Activated naive CD8-positive, alpha-beta T cell treated with anti-CD3 and anti-CD28 coated beads, Interleukin-2, amount 10 ng/mL, durations not matched to agents 7 days and 5 days (primary cell): ENCODE data around the gene CSDE1. TPM values are rescaled to one million over a fixed set of nuclear protein-coding genes. Genes with fewer than 3 reads are reported as not detected.

ENCODE experiments used
- ATAC-seq: fragments of 150-1000 bp; cut with Tn5 transposase; one replicate; pipeline ENCODE4 v1.10.0; 2021; ENCODE audit warnings: low read depth, moderate library complexity
- POLR2A ChIA-PET: fragments of 350-600 bp; sonication (Branson Sonifier 250); formaldehyde crosslinking; loops from one replicate; lab custom pipeline; 2021; ENCODE audit warnings: antibody characterized with exemption; lab: Charles Lee
- DNase-seq: peaks from one replicate; pipeline ENCODE4 v3.0.0; 2021
- H3K27ac Mint-ChIP-seq: one replicate; pipeline ENCODE4 v1.8.0; 2022; ENCODE audit warnings: mild to moderate bottlenecking, mixed read lengths
- H3K27me3 Mint-ChIP-seq: one replicate; pipeline ENCODE4 v1.8.0; 2022; ENCODE audit warnings: mild to moderate bottlenecking, moderate library complexity, mixed read lengths
- H3K36me3 Mint-ChIP-seq: one replicate; pipeline ENCODE4 v1.8.0; 2021; ENCODE audit warnings: mild to moderate bottlenecking, mixed read lengths
- H3K4me1 Mint-ChIP-seq: one replicate; pipeline ENCODE4 v1.8.0; 2021; ENCODE audit warnings: mixed read lengths
- H3K4me3 Mint-ChIP-seq: one replicate; pipeline ENCODE4 v1.8.0; 2022; ENCODE audit warnings: mild to moderate bottlenecking, moderate library complexity, mixed read lengths
- H3K9me3 Mint-ChIP-seq: one replicate; pipeline ENCODE4 v1.8.0; 2021; ENCODE audit warnings: mixed read lengths
- total RNA-seq, 2 experiments: library from RNA; stranded (reverse); gene quantifications; one replicate each; pipeline ENCODE4 v1.2.3, GENCODE V29; 2021

The CSDE1 gene
- total RNA-seq, 2 experiments from 2014 or later: 401 to 410 TPM

DNA sequence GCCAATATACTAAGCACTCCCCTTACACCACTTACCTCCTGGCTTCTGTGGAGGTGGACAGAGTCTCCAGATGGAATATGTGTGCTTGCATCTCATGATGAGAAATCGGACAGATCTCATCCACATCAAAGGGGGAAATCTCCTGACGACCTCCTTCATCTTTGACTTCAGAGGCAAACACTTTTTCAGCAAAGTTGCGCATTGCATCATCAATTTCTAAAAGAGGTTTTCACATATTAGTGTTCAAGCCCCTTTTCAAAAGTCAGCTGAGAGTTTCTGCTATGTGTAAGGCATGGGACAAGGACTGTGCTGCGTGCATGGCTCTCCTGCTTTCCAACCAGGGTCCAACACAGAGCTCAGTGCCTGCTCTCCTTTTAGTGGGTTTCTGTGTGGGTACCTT is 69.3 kb downstream of the CSDE1 start:
- no peaks in the 10 kb centered on the region for H3K36me3 Mint-ChIP-seq
- H3K4me1 Mint-ChIP-seq: no peaks in the 10 kb centered on the region
- H3K9me3 Mint-ChIP-seq: no peaks in the 10 kb centered on the region
- no peak overlapping the region for H3K27ac Mint-ChIP-seq
- DNase-seq: no peak
- no peak overlapping the region for H3K4me3 Mint-ChIP-seq
- H3K27me3 Mint-ChIP-seq: peaks cover 15% of the 10 kb centered on the region
- POLR2A ChIA-PET: no interaction called here
- ATAC-seq: no peak

- Mint-ChIP-seq H3K36me3 (no peaks in the 10 kb centered on the region), H3K27ac (no peak overlapping the region), H3K4me1 (no peaks in the 10 kb centered on the region), H3K9me3 (no peaks in the 10 kb centered on the region), H3K4me3 (no peak overlapping the region), H3K27me3 (peaks cover 19% of the 10 kb centered on the region)
- ATAC-seq (no peak), DNase-seq (no peak)
- POLR2A ChIA-PET: no interaction called here
These were observed 71.9 kb downstream of the CSDE1 start for GRCh38 chr1:114685851-114686250.

DNA sequence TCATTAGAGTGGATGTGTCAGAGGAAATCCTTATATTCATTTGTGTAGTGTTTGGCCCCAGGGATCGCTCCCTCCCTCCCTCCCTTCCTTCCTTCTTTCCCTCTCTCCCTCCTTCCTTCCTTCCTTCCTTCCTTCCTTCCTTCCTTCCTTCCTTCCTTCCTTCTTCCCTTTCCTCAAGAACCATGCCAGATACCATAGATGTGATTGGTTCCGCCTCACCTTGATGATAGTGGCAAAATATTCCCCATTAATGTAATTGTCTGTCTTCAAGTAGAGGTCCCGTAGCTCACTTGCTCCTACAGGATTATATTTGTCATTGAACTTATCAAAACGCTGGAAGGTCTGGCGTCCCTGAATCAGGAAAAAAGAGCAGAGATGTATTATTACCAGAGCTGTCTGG is 80.1 kb downstream of the CSDE1 start:
- Mint-ChIP-seq H3K27me3 (peaks cover 45% of the 10 kb centered on the region), H3K4me3 (no peak overlapping the region), H3K27ac (no peak overlapping the region), H3K9me3 (no peaks in the 10 kb centered on the region), H3K36me3 (no peaks in the 10 kb centered on the region), H3K4me1 (no peaks in the 10 kb centered on the region)
- DNase-seq (no peak), ATAC-seq (no peak)
- POLR2A ChIA-PET: no interaction called here

DNA sequence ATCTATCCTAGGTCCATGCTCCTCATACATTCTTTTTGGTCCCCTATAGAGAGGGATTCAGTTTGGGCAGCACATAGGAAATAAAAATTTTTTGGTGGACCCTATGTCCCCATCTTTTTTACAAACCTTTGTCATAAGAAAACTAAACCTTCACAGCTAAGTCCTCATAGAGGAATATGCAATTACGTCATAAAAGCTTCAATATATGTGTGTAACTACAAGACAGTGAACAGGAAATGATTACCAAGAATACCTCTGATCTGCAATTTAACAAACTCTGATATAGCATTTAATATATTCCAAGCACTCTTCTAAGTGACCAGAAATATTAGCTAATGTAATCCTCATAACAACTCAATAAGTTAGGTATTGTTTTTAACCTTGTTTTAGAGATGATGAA is 81.7 kb downstream of the CSDE1 start:
- no peaks in the 10 kb centered on the region for H3K9me3 Mint-ChIP-seq
- ATAC-seq (no peak), DNase-seq (no peak)
- no peak overlapping the region for H3K4me3 Mint-ChIP-seq
- no peak overlapping the region for H3K27ac Mint-ChIP-seq
- H3K4me1 Mint-ChIP-seq: no peaks in the 10 kb centered on the region
- no peaks in the 10 kb centered on the region for H3K36me3 Mint-ChIP-seq
- peaks cover 52% of the 10 kb centered on the region for H3K27me3 Mint-ChIP-seq
- POLR2A ChIA-PET: no interaction called here

GRCh38 chr1:114671939-114672275 is 85.9 kb downstream of the CSDE1 start:
- H3K27ac Mint-ChIP-seq: no peak overlapping the region
- no peak for ATAC-seq
- H3K4me1 Mint-ChIP-seq: peaks cover 12% of the 10 kb centered on the region
- peaks cover 47% of the 10 kb centered on the region for H3K27me3 Mint-ChIP-seq
- H3K9me3 Mint-ChIP-seq: no peaks in the 10 kb centered on the region
- H3K36me3 Mint-ChIP-seq: no peaks in the 10 kb centered on the region
- no peak for DNase-seq
- POLR2A ChIA-PET: no interaction called here
- H3K4me3 Mint-ChIP-seq: no peak overlapping the region

DNA sequence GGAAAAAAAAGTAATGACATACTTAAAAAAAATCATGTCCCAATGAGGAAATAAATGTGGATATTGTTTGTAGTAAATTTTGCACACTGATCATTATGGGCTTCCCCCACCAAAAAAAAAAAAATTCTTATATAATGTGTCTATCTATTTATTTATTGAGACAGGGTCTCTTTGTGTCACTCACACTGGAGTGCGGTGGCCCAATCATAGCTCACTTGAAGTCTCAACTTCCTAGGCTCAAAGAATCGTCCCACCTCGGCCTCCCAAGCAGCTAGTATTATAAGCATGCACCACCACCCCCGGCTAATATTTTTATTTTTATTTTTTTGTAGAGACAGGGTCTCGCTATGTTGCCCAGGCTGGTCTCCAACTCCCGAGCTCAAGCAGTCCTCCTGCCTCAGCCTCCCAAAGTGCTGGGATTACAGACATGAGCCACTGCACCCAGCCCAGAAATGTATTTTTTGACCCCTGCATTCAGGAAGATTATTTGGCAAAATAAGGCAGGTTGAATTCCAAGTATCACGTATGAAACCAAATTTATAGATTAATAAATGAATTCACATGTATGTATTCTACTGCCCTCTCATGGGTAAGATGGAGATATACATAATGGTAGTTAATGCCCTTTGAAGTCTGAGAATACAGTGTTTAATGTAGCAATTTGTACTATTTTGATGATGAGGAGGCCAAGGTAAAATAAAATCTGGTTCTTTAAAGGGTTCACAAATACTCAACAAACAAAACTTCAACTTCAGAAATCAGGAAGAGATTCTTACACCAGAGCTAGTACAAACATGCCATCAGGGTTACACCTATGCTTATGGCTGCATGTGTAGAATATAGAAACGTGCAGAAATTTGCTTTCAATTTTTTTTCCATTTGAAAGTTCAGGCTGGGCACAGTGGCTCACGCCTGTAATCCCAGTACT is 86.5 kb downstream of the CSDE1 start:
- H3K27me3 Mint-ChIP-seq: peaks cover 48% of the 10 kb centered on the region
- peak overlapping the region; percentile 14 for H3K4me3 Mint-ChIP-seq
- POLR2A ChIA-PET: interaction anchor here (0.7 to 1.7 kb wide), 2 partner anchors 90 to 725 kb away, joined by 3 read pairs; no protein-coding TSS in a partner anchor
- H3K36me3 Mint-ChIP-seq: no peaks in the 10 kb centered on the region
- no peaks in the 10 kb centered on the region for H3K9me3 Mint-ChIP-seq
- no peak overlapping the region for H3K27ac Mint-ChIP-seq
- no peak for ATAC-seq
- H3K4me1 Mint-ChIP-seq: peaks cover 12% of the 10 kb centered on the region
- no peak for DNase-seq

- DNase-seq: peak; percentile 83
- peak overlapping the region; percentile 94 for H3K4me3 Mint-ChIP-seq
- H3K27ac Mint-ChIP-seq: peak overlapping the region; percentile 68
- H3K27me3 Mint-ChIP-seq: peaks cover 46% of the 10 kb centered on the region
- POLR2A ChIA-PET: interaction anchor here (0.7 to 1.7 kb wide), 2 partner anchors 89 to 724 kb away, joined by 3 read pairs; no protein-coding TSS in a partner anchor
- H3K36me3 Mint-ChIP-seq: no peaks in the 10 kb centered on the region
- no peaks in the 10 kb centered on the region for H3K9me3 Mint-ChIP-seq
- H3K4me1 Mint-ChIP-seq: peaks cover 12% of the 10 kb centered on the region
- ATAC-seq: peak; percentile 96
These were observed 87.4 kb downstream of the CSDE1 start for GRCh38 chr1:114670083-114671010.

DNA sequence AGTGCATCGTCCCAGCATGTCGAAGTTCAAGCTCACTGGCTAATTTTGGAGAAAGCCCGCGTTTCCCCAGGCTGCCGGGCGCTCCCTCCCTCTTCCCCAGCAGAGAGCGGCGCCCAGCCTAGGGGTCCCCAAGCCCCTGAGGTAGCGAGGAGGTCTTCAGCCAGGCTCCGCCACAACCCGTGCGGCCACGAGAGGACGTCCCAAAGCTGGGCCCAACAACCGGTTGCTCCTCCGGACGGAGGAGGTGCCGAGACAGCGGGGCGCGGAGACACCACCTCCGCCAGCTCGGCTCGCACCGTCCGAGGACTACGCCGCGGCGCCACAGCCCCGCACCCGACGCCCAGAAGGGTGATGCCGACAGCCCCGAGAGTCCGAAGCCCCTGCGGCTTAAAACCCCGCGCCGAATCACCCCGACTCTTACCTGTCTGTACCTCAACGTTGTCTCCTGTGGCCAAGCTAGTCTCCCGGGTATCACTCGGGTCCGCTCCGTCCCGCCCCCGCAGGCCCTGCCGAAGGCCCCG is 88.2 kb downstream of the CSDE1 start, which contains the start of gene DENND2C:
Gene DENND2C (minus strand): TSS at position 488 of the 521 bp plus-strand sequence. CDS start 44,065 bp downstream, outside the sequence.
- no peaks in the 10 kb centered on the region for H3K36me3 Mint-ChIP-seq
- DNase-seq: no peak
- peaks cover 12% of the 10 kb centered on the region for H3K4me1 Mint-ChIP-seq
- H3K27me3 Mint-ChIP-seq: peaks cover 41% of the 10 kb centered on the region
- H3K4me3 Mint-ChIP-seq: peak within 1 kb of the TSS; percentile 94
- peak; percentile 62 for ATAC-seq
- H3K27ac Mint-ChIP-seq: peak within 1 kb of the TSS; percentile 68
- POLR2A ChIA-PET: interaction anchor here (1.7 kb wide), 1 partner anchor 89 kb away, joined by 3 read pairs; no protein-coding TSS in a partner anchor
- H3K9me3 Mint-ChIP-seq: no peaks in the 10 kb centered on the region

GRCh38 chr1:114668784-114669561 is 88.8 kb downstream of the CSDE1 start:
- no peak overlapping the region for H3K27ac Mint-ChIP-seq
- H3K36me3 Mint-ChIP-seq: no peaks in the 10 kb centered on the region
- H3K27me3 Mint-ChIP-seq: peaks cover 34% of the 10 kb centered on the region
- H3K9me3 Mint-ChIP-seq: no peaks in the 10 kb centered on the region
- POLR2A ChIA-PET: no interaction called here
- ATAC-seq: no peak
- DNase-seq: no peak
- H3K4me3 Mint-ChIP-seq: peak overlapping the region; percentile 94
- peaks cover 12% of the 10 kb centered on the region for H3K4me1 Mint-ChIP-seq

DNA sequence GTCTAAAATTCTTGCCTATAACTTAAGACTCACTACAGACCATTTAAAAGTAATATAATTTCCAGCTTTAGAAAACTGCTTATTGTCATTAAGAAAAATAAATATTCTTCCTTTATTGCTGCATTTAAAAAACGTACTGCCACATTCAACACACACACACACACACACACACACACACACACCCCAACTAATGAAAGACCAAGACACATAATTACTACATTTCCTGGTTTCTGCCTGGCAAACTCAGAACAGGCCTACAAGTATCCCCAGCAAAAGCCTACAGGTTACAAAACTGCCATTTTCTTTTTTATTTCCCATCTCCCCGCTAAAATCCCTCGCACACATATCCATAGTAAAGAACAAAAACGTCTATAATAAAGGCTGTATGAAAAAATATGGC is 89.4 kb downstream of the CSDE1 start:
- Mint-ChIP-seq H3K36me3 (no peaks in the 10 kb centered on the region), H3K27ac (no peak overlapping the region), H3K4me3 (no peak overlapping the region), H3K27me3 (peaks cover 29% of the 10 kb centered on the region), H3K4me1 (peaks cover 12% of the 10 kb centered on the region), H3K9me3 (no peaks in the 10 kb centered on the region)
- POLR2A ChIA-PET: no interaction called here
- DNase-seq: no peak
- no peak for ATAC-seq

- Mint-ChIP-seq H3K4me1 (peaks cover 12% of the 10 kb centered on the region), H3K9me3 (no peaks in the 10 kb centered on the region), H3K27me3 (peaks cover 26% of the 10 kb centered on the region), H3K4me3 (no peak overlapping the region), H3K27ac (no peak overlapping the region), H3K36me3 (no peaks in the 10 kb centered on the region)
- DNase-seq: no peak
- POLR2A ChIA-PET: no interaction called here
- ATAC-seq: no peak
These were observed 90.8 kb downstream of the CSDE1 start for GRCh38 chr1:114666954-114667353.
